ENCODE results near the gene PLPP3.
"Not testable (repeated sequence)": the region's sequence is repeated elsewhere in the genome, so short reads cannot be mapped to it uniquely, and the experiment has no call there.

PLPP3 gene

GRCh38 chr1:56578963-56579875 lies at the start of gene PLPP3:
Gene PLPP3 (minus strand): TSS chr1:56579563. CDS start chr1:56579016, 547 bp downstream.
- no peak for DNase-seq

DNA sequence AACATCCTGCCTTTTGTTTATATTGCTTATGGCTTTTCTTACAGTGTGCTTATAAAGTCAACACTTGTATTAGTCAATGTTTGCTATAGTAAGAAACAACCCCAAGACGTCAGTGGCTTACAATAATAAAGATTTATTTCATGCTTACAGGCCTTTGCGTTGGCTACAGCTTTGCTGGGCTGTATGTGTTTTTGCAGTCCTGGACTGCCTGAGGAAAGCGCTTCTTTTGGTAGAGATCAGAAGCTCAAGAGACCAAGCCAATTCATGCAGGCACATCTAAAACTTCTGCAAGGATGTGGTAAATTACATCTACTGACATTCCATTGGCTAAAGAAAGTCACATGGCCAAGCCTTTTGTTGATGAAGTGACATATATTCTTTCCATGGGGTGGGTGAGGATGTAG lies 48.3 kb upstream of the PLPP3 start:
- DNase-seq, result no peak

DNA sequence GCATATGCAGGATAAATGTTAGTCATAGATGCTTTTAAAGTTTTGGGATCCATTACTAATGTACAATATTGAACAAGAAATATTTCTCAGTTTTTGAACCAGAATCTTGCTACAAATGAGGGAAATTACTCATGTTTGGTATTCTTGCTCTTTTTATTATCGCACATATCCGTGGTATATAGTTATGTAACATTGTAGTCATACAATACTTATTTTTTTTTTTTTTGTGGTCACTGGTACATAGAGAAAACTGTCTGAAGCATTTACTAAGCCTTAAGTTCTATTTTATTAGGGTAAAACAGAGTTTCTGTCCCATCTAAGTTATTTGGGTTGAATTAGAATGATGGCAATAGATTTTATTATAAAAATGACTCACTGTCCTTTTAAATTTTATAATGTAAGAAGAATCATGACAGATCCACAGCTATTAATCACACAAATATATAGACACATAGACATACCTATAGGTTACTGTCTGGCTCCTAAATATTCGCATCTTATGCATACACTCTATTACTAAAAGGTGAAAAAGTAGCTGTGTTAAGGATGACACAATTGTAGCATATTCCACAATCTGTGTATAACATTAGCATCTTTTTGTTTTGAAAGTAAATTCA lies 47.8 kb upstream of the PLPP3 start:
- DNase-seq, result no peak

GRCh38 chr1:56626546-56626945 lies 47.2 kb upstream of the PLPP3 start:
- no peak for DNase-seq

DNA sequence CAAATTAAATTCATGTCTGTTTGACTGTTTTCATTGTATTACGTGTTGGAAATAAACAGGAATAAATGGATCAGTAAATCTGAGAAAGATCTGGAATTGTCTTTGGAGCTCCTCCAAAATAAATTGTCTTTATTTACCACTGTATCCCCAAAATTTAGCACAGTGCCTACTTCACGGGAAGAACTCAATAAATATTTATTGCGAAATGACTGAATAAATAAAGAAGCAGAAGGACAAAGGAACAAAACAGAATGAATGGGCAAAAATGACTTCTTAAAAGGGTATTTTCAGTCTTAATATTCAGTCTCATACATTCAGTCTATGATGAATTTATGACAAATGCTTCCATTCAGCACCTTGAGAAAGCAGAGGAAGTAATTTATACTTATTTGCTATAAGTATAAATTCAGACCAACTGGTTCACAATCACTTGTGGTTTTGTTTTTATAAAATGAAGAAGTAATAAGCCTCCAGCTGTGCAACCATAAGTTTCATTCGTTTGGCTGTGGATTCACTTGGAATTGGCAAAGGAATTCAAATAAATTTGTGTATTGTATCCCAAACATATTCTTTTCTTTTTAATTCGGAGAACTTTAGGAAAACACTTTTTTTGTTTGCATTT lies 46.6 kb upstream of the PLPP3 start:
- no peak for DNase-seq

DNA sequence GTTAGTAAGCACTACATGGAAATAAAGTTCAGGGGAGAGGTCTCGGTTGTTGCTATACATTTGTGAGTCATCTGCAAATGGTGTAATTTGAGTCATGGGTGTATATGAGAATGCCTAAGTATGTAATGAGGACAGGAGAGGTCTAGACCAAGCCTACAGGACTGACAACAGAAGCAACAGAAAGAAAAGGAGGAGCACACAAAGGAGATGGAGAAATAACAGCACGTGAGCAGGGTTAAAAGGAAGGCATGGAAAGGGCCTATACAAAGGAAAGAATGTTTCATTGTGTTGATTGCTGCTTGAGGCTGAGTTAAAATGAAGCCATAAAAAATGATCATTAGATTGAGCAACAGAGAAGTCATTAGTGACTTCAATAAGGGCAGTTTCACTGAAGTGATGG lies 37.8 kb upstream of the PLPP3 start:
- DNase-seq, result no peak

- DNase-seq, result not testable (repeated sequence)
These were observed 31.4 kb upstream of the PLPP3 start for GRCh38 chr1:56610770-56611169.

- not testable (repeated sequence) for DNase-seq
These were observed 30.7 kb upstream of the PLPP3 start for GRCh38 chr1:56610097-56610496.

DNA sequence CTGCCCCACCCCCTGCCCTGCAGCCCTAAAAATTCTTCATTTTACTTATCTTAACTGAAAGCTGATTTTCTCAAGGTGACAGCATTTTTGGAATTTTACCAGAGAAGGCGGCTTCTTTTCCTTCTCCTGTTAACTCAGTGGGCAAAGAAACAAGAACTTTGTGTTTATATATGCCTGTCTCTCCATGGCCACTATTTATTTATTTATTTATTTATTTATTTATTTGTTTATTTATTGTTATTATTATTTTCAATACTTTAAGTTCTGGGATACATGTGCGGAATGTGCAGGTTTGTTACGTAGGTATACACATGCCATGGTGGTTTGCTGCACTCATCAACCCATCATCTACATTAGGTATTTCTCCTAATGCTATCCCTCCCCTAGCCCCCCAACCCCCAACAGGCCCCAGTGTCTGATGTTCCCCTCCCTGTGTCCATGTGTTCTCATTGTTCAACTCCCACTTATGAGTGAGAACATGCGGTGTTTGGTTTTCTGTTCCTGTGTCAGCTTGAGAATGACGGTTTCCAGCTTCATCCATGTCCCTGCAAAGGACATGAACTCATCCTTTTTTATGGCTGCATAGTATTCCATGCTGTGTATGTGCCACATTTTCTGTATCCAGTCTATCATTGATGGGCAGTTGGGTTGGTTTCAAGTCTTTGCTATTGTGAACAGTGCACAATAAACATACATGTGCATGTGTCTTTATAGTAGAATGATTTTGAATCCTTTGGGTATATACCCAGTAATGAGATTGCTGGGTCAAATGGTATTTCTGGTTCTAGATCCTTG lies 16.2 kb upstream of the PLPP3 start:
- not testable (repeated sequence) for DNase-seq

DNA sequence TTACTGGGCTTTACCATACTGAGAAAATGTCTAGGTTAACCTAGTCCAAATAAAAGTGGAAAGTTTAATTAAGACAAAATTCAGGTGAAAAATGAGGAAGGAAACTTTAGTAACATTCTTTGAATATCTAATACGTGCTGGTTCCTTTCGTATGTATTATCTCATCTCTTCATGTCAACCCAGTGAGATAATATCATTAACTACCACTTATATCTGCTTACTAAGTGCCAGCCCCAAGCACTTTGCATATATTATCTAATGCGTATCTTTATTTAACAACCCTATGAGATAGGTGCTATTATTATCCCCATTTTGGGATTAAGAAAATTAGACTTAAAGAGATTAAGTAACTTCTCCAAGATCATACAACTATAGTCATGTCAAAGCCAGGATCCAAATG lies 12.5 kb upstream of the PLPP3 start:
- DNase-seq, result no peak

GRCh38 chr1:56590520-56591011 lies 11.2 kb upstream of the PLPP3 start:
- DNase-seq, result no peak

DNA sequence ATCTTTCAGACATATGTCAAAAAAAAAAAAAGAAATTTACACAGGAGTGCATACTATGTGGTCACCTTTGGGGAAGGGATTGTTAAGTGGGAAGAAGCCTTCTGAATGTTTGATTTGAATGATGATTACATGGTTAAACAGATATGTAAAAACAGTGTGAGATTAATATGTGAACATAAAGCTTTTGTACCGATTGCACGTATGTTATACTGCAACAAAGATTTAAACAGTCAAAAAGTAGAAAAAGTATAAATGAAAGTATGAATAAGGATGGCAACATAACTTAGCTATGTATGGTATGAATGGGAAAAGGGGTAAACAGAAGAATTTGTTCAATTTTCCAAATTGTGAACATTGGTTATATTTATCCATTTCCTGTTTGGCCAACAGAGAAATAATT lies 10.0 kb upstream of the PLPP3 start:
- DNase-seq, result no peak

DNA sequence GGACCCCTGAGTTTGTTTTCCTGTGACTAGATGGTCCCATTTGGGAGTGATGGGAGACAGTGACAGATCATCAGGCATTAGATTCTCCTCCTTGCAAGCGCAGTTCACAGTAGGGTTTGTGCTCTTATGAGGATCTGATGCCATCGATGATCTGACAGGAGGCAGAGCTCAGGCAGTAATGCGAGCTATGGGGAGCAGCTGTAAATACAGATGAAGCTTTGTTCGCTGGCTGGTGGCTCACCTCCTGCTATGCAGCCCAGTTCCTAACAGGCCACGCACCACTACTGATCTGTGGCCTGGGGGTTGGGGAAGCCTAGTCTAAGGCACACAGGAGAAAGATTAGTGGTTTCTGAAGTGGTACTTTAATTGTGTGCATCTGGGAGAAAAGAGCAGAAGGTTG lies 7.1 kb upstream of the PLPP3 start:
- no peak for DNase-seq

- no peak for DNase-seq
These were observed 6.6 kb upstream of the PLPP3 start for GRCh38 chr1:56585985-56586384.

- DNase-seq, result no peak
These were observed 5.7 kb upstream of the PLPP3 start for GRCh38 chr1:56584910-56585528.

- DNase-seq, result no peak
These were observed 4.7 kb upstream of the PLPP3 start for GRCh38 chr1:56583957-56584468.

- no peak for DNase-seq
These were observed 1.4 kb upstream of the PLPP3 start for GRCh38 chr1:56580771-56581170.

- no peak for DNase-seq
These were observed 1.0 kb downstream of the PLPP3 start for GRCh38 chr1:56578138-56578962.

DNA sequence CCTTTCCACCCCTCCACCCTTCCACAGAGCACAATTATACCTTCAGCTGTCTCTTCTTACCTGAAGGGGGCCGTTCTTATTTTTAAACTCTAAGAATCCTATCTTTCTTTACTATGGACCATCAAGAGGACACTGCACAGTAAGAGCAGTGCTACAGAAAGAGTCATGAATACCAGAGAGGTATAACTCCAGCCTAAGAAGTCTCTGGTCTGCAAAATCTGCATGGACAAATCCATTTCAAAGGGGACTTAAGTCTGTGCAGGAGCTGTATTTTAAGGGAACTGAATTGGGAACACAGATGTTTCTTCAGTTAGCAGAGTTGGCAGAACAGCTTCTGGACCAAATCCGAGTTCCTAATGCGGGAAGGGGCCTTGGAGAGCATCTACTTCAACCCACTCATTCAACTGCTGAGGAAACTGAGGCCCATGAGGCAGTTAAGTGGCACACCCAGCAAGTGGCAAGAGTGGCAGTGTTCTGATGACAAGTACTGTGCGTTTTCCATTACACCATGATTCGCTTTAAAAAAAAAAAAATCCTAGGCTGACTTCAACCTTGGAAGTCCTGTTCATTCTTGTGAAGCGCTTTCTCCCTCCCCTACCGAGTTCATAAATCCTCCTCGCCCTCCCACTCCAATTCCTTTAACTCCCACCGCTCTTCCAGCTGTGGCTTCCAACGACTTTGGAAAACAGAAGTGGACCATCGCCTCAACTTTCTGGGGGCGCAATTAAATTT lies 1.8 kb downstream of the PLPP3 start:
- no peak for DNase-seq

- no peak for DNase-seq
These were observed 2.4 kb downstream of the PLPP3 start for GRCh38 chr1:56576880-56577405.

Data from activated gamma-delta T cell treated with Interleukin-2 at 50 U/mL for 16 hours (primary cell).